HG02610 (cell line): Measurements from ENCODE around the gene EGFL6.
"Not testable (repeated sequence)": the region's sequence is repeated elsewhere in the genome, so short reads cannot be mapped to it uniquely, and the experiment has no call there.

ENCODE experiments used
- ATAC-seq: cut with Tn5 transposase; IDR thresholded peaks from one replicate; pipeline ENCODE4 v1.9.1; 2021; ENCODE audit warnings: mild to moderate bottlenecking, moderate library complexity; ENCODE audit not compliant: unreplicated experiment

The EGFL6 gene

GRCh38 chrX:13590914-13591313 is 21.5 kb downstream of the EGFL6 start:
- no peak for ATAC-seq

GRCh38 chrX:13597874-13598273 is 28.5 kb downstream of the EGFL6 start:
- ATAC-seq, result no peak

GRCh38 chrX:13598877-13599276 is 29.5 kb downstream of the EGFL6 start:
- no peak for ATAC-seq

GRCh38 chrX:13599491-13599890 is 30.1 kb downstream of the EGFL6 start:
- ATAC-seq, result no peak

GRCh38 chrX:13605611-13606010 is 36.2 kb downstream of the EGFL6 start:
- ATAC-seq, result no peak

GRCh38 chrX:13607331-13607995 is 38.1 kb downstream of the EGFL6 start:
- no peak for ATAC-seq

GRCh38 chrX:13607996-13608365 is 38.6 kb downstream of the EGFL6 start:
- ATAC-seq, result no peak

- ATAC-seq, result no peak
Measured at GRCh38 chrX:13614154-13614553, 44.8 kb downstream of the EGFL6 start.

GRCh38 chrX:13620207-13620606 is 50.8 kb downstream of the EGFL6 start:
- no peak for ATAC-seq

- ATAC-seq, result no peak
Measured at GRCh38 chrX:13622401-13622964, 53.1 kb downstream of the EGFL6 start.

GRCh38 chrX:13627306-13627705 is 57.9 kb downstream of the EGFL6 start:
- ATAC-seq, result no peak

GRCh38 chrX:13637224-13637623 is 67.8 kb downstream of the EGFL6 start:
- ATAC-seq, result not testable (repeated sequence)

- ATAC-seq, result no peak
Measured at GRCh38 chrX:13638021-13638420, 68.6 kb downstream of the EGFL6 start.

- ATAC-seq, result no peak
Measured at GRCh38 chrX:13638826-13639225, 69.4 kb downstream of the EGFL6 start.

- not testable (repeated sequence) for ATAC-seq
Measured at GRCh38 chrX:13641684-13642083, 72.3 kb downstream of the EGFL6 start.

- no peak for ATAC-seq
Measured at GRCh38 chrX:13645464-13646153, 76.2 kb downstream of the EGFL6 start.

- ATAC-seq, result no peak
Measured at GRCh38 chrX:13646154-13646549, 76.8 kb downstream of the EGFL6 start.

GRCh38 chrX:13647709-13648212 is 78.4 kb downstream of the EGFL6 start:
- ATAC-seq, result no peak

GRCh38 chrX:13648336-13648735 is 78.9 kb downstream of the EGFL6 start:
- ATAC-seq, result not testable (repeated sequence)

- no peak for ATAC-seq
Measured at GRCh38 chrX:13649838-13650237, 80.4 kb downstream of the EGFL6 start.

GRCh38 chrX:13650318-13650717 is 80.9 kb downstream of the EGFL6 start:
- ATAC-seq, result no peak

- no peak for ATAC-seq
Measured at GRCh38 chrX:13651150-13651549, 81.7 kb downstream of the EGFL6 start.
